Breast epithelium (tissue), 4 donors: ENCODE measurements around the gene MAFG. TPM values are rescaled to one million over a fixed set of nuclear protein-coding genes. Genes with fewer than 3 reads are reported as not detected.
A peak's percentile ranks its signal among the peaks of the same experiment; 100 is the strongest.

Experiments
- DNase-seq, 2 donors: peaks; one replicate each; pipeline ENCODE4 v3.0.0-alpha.2; 2019; ENCODE audit warnings: low spot score in 2 of 2
- H3K27ac ChIP-seq, 2 donors: fragments of 200-600 bp; sonication (generic) in 1 of 2; one replicate each; pipeline ENCODE4 v1.5.1; 2016 to 2019; ENCODE audit warnings: mild to moderate bottlenecking in 1 of 2
- H3K27me3 ChIP-seq, 2 donors: fragments of 200-600 bp; sonication (generic) in 1 of 2; one replicate each; pipeline versions ENCODE4 v1.5.1 to v1.6.0; 2017 to 2019; ENCODE audit warnings: control low read depth in 1 of 2, mild to moderate bottlenecking in 1 of 2
- H3K36me3 ChIP-seq: fragments of 200-600 bp; one replicate; pipeline ENCODE4 v1.5.1; 2019
- H3K4me1 ChIP-seq, 2 donors: fragments of 200-600 bp; sonication (generic); one replicate each; pipeline ENCODE4 v1.5.1; 2016 to 2019; ENCODE audit warnings: control low read depth in 1 of 2
- H3K4me3 ChIP-seq, 3 donors: fragments of 200-600 bp; sonication (generic); 1 replicate in 2 of 3; 2 replicates in 1 of 3; pipeline ENCODE4 v1.5.1; 2016 to 2019; ENCODE audit warnings: mild to moderate bottlenecking in 3 of 3, moderate library complexity in 2 of 3
- H3K9me3 ChIP-seq, 2 donors: fragments of 200-600 bp; sonication (generic) in 1 of 2; one replicate each; pipeline ENCODE4 v1.5.1; 2016 to 2019; ENCODE audit warnings: control low read depth in 1 of 2
- CTCF ChIP-seq, 3 donors: fragments of 450-650 bp; IDR thresholded peaks; one replicate each; pipeline ENCODE4 v1.5.1; 2016 to 2017; ENCODE audit warnings: antibody characterized with exemption in 3 of 3, mild to moderate bottlenecking in 3 of 3, moderate library complexity in 3 of 3
- POLR2A ChIP-seq: fragments of 450-650 bp; IDR thresholded peaks from one replicate; pipeline ENCODE4 v1.6.1; 2016; ENCODE audit warnings: antibody characterized with exemption, mild to moderate bottlenecking, moderate library complexity
- POLR2AphosphoS5 ChIP-seq, 3 donors: sonication (generic); formaldehyde crosslinking; IDR thresholded peaks; one replicate each; pipeline ENCODE4 v1.6.1; 2017; ENCODE audit warnings: antibody characterized with exemption in 3 of 3
- intact Hi-C: fragments of 100-400 bp; cut with DNase I; formaldehyde crosslinking; loops from one replicate; pipeline ENCODE4 v1.15.1; 2023; ENCODE audit warnings: low total_unique reads
- total RNA-seq, 3 donors: library from RNA; depleted of rRNA; stranded (reverse); fragments of >200 nt; gene quantifications; one replicate each; pipeline ENCODE4 v1.1.0, GENCODE V29; 2016

The MAFG gene
- total RNA-seq, 3 donors from 2014 or later = 12.3 to 15.2 (median 14.1) TPM

- no peak for DNase-seq
- no peaks in the 10 kb centered on the region for H3K36me3 ChIP-seq
- H3K4me3 ChIP-seq = no peak overlapping the region
- no peaks in the 10 kb centered on the region for H3K4me1 ChIP-seq
- no peaks in the 10 kb centered on the region for H3K27me3 ChIP-seq
- intact Hi-C loops = no loop called here
- no peak overlapping the region for H3K27ac ChIP-seq
- no peaks in the 10 kb centered on the region for H3K9me3 ChIP-seq
- TF ChIP-seq POLR2A (no peak), POLR2AphosphoS5 (IDR thresholded peaks at IDR 0.05) (no peak), CTCF (IDR thresholded peaks at IDR 0.05) (no peak)
Observed at GRCh38 chr17:81898885-81899284, 28.6 kb downstream of the MAFG start.

GRCh38 chr17:81898029-81898866, 29.3 kb downstream of the MAFG start:
- Histone ChIP-seq H3K36me3 (no peaks in the 10 kb centered on the region), H3K4me1 (no peaks in the 10 kb centered on the region), H3K27me3 (no peaks in the 10 kb centered on the region), H3K4me3 (no peak overlapping the region), H3K27ac (peak overlapping the region in 1 of 2 donors; percentile 27), H3K9me3 (no peaks in the 10 kb centered on the region)
- intact Hi-C loops = no loop called here
- DNase-seq = no peak
- TF ChIP-seq CTCF (IDR thresholded peaks at IDR 0.05) = no peak
- no peak for TF ChIP-seq POLR2AphosphoS5 (IDR thresholded peaks at IDR 0.05)
- no peak for TF ChIP-seq POLR2A

GRCh38 chr17:81895400-81895799, 32.1 kb downstream of the MAFG start:
- Histone ChIP-seq H3K27me3 (no peaks in the 10 kb centered on the region), H3K9me3 (no peaks in the 10 kb centered on the region), H3K4me1 (peaks cover 1 to 2% of the 10 kb centered on the region in 2 donors), H3K36me3 (no peaks in the 10 kb centered on the region), H3K4me3 (no peak overlapping the region), H3K27ac (no peak overlapping the region)
- intact Hi-C loops = no loop called here
- no peak for TF ChIP-seq POLR2AphosphoS5 (IDR thresholded peaks at IDR 0.05)
- no peak for DNase-seq

GRCh38 chr17:81891303-81891552, 36.3 kb downstream of the MAFG start:
- no peak for DNase-seq
- intact Hi-C loops = loop anchor here (5.0 kb wide), 2 partner anchors 116 to 569 kb away; no protein-coding TSS in a partner anchor
- no peaks in the 10 kb centered on the region for H3K36me3 ChIP-seq
- no peaks in the 10 kb centered on the region for H3K9me3 ChIP-seq
- H3K27ac ChIP-seq = peak overlapping the region; percentile 94 to 96
- H3K4me1 ChIP-seq = peaks cover 4 to 7% of the 10 kb centered on the region in 2 donors
- H3K27me3 ChIP-seq = no peaks in the 10 kb centered on the region
- no peak for TF ChIP-seq CTCF (IDR thresholded peaks at IDR 0.05)
- TF ChIP-seq POLR2AphosphoS5 (IDR thresholded peaks at IDR 0.05) = no peak
- no peak for TF ChIP-seq POLR2A
- peak overlapping the region; percentile 88 to 98 (median 98) for H3K4me3 ChIP-seq

- Histone ChIP-seq H3K27me3 (no peaks in the 10 kb centered on the region), H3K9me3 (no peaks in the 10 kb centered on the region), H3K4me3 (peak overlapping the region; percentile 88 to 98 (median 98)), H3K4me1 (peaks cover 4 to 7% of the 10 kb centered on the region in 2 donors), H3K36me3 (no peaks in the 10 kb centered on the region), H3K27ac (peak overlapping the region; percentile 94 to 96)
- DNase-seq = no peak
- intact Hi-C loops = loop anchor here (1.0 to 5.0 kb wide), 3 partner anchors 36 to 568 kb away; no protein-coding TSS in a partner anchor
- TF ChIP-seq POLR2AphosphoS5 (IDR thresholded peaks at IDR 0.05) (no peak), POLR2A (no peak), CTCF (IDR thresholded peaks at IDR 0.05) (no peak)
Observed at GRCh38 chr17:81890447-81891302, 36.9 kb downstream of the MAFG start.
